ENCODE measurements around the gene MT1G.
"Not testable (repeated sequence)": the region's sequence is repeated elsewhere in the genome, so short reads cannot be mapped to it uniquely, and the experiment has no call there.

The MT1G gene

DNA sequence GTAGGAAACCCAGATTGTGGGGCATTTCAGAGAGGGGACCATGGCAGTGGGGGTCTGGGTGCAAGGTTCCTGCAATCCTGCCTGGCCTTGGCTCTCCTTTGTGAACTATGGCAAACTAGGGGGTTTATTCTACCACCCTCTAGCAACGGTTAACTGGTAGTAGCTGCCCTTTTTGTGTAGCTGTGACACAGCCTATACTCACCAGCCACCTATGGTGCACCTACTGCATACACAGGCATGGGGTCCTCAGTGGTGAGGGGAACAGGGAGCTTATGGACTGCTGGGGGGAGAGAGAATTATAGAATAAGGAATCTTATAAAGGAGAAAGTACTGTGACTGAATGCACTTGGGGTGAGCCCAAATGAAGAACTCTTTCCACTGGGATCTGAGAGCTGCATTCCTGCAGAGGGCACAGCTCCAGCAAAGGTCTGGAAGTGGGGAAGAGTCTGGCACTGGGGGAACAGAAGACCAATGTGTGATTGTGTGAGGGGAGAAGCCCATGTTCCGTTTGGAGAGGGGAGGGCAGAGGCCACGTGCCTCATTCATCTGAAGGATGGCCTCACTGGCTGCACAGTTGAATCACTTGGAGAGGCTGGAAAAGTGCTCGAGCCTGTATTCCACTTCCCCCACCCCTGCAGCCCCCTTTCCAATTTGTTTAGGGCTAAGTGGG is 16.5 kb upstream of the MT1G start:
- DNase-seq: no peak

DNA sequence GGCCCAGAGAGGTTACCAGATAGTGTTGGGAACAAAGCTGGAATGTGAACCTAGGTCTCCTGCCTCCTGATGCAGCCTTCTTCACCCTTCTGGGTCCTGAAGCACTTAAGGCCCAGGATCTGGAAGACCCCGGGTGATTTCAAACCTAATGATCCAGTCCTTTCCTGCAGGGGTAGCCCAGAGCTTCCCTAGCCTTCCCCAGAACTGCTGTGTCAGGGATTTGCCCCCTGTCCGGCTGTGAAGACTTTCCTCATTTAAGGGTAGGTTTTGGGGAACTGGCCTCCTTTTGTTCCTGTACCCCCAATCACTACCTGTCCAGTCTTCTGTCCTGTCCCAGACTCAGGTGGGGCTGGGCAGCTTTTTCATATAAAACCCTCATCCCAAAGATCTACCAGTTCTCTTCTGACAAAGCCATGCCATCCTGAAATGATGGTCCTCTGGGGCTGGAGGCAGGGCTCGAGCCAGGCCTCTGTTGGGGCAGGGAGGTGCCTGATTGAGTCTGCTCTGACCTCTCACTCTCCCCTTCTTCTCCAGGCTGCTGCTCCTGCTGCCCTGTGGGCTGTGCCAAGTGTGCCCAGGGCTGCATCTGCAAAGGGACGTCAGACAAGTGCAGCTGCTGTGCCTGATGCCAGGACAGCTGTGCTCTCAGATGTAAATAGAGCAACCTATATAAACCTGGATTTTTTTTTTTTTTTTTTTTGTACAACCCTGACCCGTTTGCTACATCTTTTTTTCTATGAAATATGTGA is 15.7 kb upstream of the MT1G start:
- DNase-seq: no peak

DNA sequence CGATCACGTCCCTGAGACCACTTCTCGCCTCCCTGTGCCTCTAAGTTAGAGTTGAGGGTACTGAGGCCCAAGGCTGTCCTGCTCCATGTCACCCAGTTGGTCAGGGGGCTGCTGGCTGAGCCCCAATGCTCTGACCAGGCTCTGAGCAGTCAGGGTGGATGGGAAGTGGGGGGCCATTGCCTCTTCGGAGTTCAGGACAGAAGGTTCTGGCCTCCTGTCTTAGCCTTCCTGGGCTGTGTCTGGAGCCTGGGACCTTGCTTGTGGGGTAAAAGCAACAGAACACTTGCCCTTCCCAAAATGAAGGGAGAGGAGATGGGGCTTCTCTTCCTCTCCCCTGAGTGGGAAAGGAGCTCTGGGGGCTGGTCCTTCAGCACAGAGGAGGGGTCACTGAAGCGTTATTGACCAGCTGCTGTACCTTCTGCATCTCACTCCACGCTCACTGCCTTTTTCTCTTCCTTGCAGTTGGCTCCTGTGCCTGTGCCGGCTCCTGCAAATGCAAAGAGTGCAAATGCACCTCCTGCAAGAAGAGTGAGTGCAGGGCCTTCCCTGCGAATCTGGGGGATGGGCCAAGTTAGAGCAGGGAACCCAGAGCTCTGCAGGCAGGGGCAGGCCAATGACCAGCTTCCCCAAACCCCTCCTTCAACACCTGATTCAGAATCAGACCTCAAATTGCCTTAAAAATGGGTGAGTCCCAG is 15.0 kb upstream of the MT1G start:
- DNase-seq: no peak

GRCh38 chr16:56681939-56682702 is 14.3 kb upstream of the MT1G start, which contains the start of gene MT1X:
Gene MT1X, plus strand, starts transcription at chr16:56682470. Its CDS starts 71 bp downstream, at chr16:56682541.
- DNase-seq: peak; percentile 76 to 77

- no peak for DNase-seq
Measured at GRCh38 chr16:56679818-56680217, 12.0 kb upstream of the MT1G start.

DNA sequence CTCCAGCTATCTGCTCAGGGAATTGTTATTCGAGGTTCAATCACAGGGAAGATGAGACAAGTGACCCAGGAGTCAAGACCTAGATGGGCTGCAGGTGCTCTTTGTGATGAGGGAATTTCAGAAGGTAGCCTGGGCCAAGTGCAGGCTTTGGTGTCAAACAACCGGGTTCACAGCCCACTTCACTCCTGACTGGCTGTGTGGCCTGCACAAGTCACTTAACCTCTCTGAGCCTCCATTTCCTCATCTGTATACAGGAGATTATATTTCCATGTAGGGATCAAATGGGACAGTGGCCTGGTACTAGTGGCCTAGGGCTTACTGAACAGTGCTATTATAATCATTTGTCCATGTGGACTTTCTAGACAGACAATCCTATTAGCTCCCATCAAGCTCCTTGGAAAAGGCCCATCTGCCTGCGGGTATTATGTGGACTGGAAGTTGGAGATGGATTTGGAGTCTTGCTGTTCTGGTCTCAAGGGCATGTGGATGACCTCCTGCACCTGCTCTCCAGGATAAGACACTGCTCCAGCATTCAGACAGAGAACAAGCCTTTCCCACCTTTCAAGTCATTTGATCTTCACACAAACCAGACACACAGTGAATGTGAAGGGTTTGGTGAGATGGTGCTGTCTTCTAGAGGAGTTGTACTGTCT is 11.3 kb upstream of the MT1G start:
- no peak for DNase-seq

DNA sequence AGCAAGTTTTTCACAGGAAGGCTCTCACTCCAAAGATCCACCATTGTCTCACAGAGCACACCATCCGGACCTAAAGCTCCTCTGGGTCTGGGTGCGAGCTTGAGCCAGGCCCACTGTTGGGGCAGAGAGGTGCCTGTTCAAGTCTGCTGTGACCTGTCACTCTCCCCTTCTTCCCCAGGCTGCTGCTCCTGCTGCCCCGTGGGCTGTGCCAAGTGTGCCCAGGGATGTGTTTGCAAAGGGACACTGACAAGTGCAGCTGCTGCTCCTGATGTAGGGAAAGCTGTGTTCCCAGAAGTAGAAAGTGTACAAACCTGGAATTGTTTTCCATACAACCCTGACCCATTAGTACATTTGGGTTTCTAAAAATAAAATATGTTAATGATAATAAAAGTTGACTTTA is 9.6 kb upstream of the MT1G start:
- no peak for DNase-seq

DNA sequence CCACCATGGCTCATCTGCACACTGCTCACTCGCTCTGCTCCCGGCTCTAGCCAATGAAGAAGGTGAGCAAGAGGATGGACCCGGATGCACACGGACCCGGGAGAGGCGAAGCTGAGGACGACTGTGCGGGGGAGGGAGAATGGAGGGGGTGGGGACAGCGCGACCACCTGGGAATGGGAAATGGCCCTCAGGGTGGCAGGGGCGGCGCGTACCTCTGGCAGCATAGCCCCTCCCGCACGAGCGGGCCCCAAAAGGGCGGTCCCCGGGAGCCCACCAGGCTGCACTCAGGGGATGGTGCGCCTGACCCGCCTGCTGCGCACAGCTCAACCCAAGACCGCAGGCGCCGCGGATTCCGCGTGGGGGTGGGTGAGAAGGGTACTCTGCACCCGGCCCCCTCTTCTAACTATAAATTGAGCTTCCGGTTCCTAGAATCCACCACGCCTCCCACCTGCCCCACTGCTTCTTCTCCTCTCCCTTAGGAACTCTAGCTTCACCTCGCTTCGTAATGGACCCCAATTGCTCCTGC is 7.9 kb upstream of the MT1G start:
- DNase-seq: peak; percentile 31 to 38

- not testable (repeated sequence) for DNase-seq
Measured at GRCh38 chr16:56674570-56674969, 6.7 kb upstream of the MT1G start.

GRCh38 chr16:56673921-56674320 is 6.1 kb upstream of the MT1G start:
- DNase-seq: no peak

GRCh38 chr16:56672761-56673536 is 5.1 kb upstream of the MT1G start:
- DNase-seq: no peak

GRCh38 chr16:56672171-56672570 is 4.3 kb upstream of the MT1G start:
- not testable (repeated sequence) for DNase-seq

DNA sequence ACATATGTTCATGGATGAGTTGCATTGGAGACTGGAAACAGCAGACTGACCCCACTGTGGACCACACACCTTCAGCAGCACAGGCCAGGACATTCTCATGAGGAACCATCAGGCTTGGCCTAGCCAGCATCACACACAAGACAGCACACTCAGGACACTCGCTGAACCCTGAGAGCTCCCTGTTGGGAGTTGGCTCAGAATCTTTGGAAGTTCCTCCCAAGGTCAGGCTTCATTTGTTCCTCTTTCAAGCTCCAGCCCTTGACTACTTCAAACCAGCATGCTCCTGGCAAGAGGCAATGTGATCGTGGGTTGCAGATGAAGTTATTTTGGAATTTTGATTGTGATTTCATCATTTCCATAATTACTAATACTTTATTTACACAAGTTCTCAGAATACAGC is 3.8 kb upstream of the MT1G start:
- not testable (repeated sequence) for DNase-seq

DNA sequence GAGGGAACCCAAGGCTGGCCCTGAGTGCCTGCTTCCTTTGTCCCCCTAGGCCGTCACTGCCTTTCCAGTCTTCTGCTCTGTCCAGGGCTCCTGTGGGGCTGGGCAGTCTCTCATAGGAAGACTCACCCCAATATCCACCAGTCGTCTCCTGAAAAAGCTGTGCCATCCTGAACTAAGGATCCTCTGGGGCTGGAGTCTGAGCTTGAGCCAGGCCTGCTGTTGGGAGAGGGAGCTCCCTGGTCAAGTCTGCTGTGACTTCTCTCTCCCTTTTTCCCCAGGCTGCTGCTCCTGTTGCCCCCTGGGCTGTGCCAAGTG is 2.7 kb upstream of the MT1G start:
- no peak for DNase-seq

DNA sequence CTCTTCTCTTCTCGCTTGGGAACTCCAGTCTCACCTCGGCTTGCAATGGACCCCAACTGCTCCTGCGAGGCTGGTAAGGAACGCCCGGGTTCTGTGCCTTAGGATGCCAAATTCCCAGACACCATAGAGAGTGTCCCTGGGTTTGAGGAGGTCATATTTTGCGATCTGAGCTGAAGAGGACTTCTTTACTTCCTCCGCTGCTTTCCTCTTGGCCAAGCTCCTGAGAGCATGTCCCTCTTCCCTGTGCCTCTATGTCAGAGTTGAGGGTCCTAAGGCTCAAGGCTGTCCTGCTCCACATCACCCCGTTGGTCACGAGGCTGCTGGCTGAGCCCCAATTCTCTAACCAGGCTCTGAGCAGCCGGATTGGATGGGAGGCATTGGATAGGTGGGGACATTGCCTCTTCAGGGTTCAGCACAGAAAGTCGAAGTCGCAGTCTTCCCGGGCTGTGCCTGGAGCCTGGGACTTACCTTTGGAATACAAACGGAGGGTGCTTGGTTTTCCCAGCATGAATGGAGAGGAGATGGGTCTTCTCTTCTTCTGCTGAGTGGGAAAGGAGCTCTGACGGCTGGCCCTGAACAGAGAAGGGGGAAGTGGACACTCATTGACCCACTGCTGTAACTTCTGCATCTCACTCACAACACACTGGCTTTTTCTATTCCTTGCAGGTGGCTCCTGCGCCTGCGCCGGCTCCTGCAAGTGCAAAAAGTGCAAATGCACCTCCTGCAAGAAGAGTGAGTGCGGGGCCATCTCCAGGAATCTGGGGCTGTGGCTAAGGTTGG is 2.2 kb upstream of the MT1G start:
- no peak for DNase-seq

GRCh38 chr16:56669005-56669839 is 1.4 kb upstream of the MT1G start, which contains the start of gene MT1H:
Gene MT1H, plus strand, starts transcription at chr16:56669814. Its CDS starts 71 bp downstream, at chr16:56669885.
- DNase-seq: no peak

DNA sequence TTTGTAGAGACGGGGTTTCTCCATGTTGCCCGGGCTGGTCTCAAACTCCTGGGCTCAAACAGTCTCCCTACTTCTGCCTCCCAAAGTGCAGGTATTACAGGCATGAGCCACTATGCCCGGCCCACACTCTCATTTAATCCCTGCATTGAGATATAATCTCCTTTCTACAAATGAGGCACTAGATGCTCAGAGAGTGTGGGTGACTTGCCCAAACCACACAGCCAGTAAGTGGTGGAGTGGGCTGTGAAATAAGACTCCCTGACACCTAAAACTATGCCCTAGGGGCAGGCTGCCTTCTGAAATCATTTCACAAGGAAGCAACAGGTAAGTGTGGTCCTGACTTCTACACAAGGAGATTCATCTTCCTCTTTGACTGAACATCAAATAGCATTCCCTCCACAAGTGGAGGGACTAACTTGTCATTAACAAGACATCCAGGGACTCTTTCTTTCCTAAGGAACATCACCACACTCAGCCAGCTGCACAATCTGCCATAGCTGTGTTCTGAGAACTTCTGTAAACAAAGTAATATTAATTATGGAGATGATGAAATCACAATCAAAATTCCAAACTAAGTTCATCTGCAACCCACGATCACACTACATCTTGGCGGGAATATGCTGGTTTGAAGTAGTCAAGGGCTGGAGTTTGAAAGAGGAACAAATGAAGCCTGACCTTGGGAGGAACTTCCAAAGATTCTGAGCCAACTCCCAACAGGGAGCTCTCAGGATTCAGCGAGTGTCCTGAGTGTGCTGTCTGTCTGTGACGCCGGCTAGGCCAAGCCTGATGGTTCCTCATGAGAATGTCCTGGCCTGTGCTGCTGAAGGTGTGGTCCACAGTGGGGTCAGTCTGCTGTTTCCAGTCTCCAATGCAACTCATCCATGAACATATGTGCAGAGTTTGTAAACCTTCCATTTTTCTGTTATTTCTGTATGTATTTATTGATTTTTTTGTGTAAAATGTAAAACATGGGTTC is 2.3 kb downstream of the MT1G start:
- DNase-seq: not testable (repeated sequence)

- DNase-seq: no peak
Measured at GRCh38 chr16:56664506-56664905, 3.4 kb downstream of the MT1G start.

Data from activated CD4-positive, alpha-beta T cell treated with anti-CD3 and anti-CD28 coated beads, Interleukin-2, amount 50 U/mL, for 4 hours (primary cell).